ENCODE measurements around the gene PAH.

DNA sequence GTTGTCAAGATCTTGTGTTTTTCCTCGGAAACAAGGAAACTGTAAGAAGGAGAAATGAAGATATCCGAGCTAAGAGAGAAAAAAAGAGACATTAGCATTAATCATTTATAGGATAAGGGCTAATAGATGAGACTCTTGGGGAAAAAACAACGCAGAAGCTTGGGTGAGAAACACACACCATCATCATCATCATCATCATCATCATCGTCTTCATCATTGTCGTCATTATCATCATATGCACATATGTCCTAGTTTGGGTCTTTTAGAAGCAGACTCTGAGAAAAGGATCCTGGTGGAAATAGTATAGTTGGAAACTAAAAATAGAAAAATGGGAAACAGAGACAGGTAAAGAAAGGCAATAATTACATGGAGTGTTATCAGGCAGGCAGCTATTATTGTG lies 95.9 kb downstream of the PAH start:
- no peak for TF ChIP-seq NFIC (IDR thresholded peaks at IDR 0.05; ENCODE audit: low read depth, low read length)
- no peak for TF ChIP-seq SMAD1 (IDR thresholded peaks at IDR 0.05; ENCODE audit: low read depth, partially characterized antibody)
- TF ChIP-seq CBX5 (IDR thresholded peaks at IDR 0.05; ENCODE audit: low read depth) = no peak
- TF ChIP-seq FOXK2 (IDR thresholded peaks at IDR 0.05) = no peak
- TF ChIP-seq SREBF1 (IDR thresholded peaks at IDR 0.05; ENCODE audit: low read length) = no peak
- no peak for TF ChIP-seq SMC3 (IDR thresholded peaks at IDR 0.05; ENCODE audit: borderline replicate concordance, low read length)
- TF ChIP-seq GABPA (IDR thresholded peaks at IDR 0.05; ENCODE audit: low read depth) = no peak
- no peak for TF ChIP-seq CEBPZ (IDR thresholded peaks at IDR 0.05; ENCODE audit: low read depth, low read length)
- no peak for TF ChIP-seq REST (IDR thresholded peaks at IDR 0.05; ENCODE audit: low read depth, low read length)
- no peak for TF ChIP-seq CTCF (IDR thresholded peaks at IDR 0.05 in 2 of 3, conservative IDR thresholded peaks at IDR 0.05 in 1 of 3; ENCODE audit: control insufficient read depth in 2 of 3, extremely low read depth in 1 of 3, insufficient read depth in 1 of 3, low read depth in 3 of 3, low read length in 3 of 3)
- TF ChIP-seq POLR2A (IDR thresholded peaks at IDR 0.05; ENCODE audit: low read depth, low read length) = no peak
- no peak for TF ChIP-seq TAF1 (IDR thresholded peaks at IDR 0.05; ENCODE audit: borderline replicate concordance, low read depth, low read length)
- no peak for TF ChIP-seq RCOR1 (conservative IDR thresholded peaks at IDR 0.05; ENCODE audit: low read depth, low read length)

All from GM12878 (cell line).